Epithelial cell of esophagus (primary cell): Measurements from ENCODE around the gene CIDEC.
"Not testable (repeated sequence)": the region's sequence is repeated elsewhere in the genome, so short reads cannot be mapped to it uniquely, and the experiment has no call there.

ENCODE experiments used
- DNase-seq: peaks from one replicate; pipeline ENCODE4 v3.0.0; 2010; ENCODE audit warnings: low read depth
- H3K4me3 ChIP-seq: 2 replicates; pipeline ENCODE4 v1.5.1; 2011; ENCODE audit warnings: mild to moderate bottlenecking, low read length, control low read depth
- TF ChIP-seq, protein P1 (sequence below): IDR thresholded peaks from 2 replicates; pipeline ENCODE4 v1.5.1; 2011; ENCODE audit warnings: low read depth, mild to moderate bottlenecking, low read length, control low read depth, inconsistent platforms; ENCODE audit not compliant: insufficient read depth; ENCODE audit errors: missing control alignments

Gene CIDEC

GRCh38 chr3:9862391-9863057, 17.5 kb downstream of the CIDEC start:
- no peak overlapping the region for H3K4me3 ChIP-seq

DNA sequence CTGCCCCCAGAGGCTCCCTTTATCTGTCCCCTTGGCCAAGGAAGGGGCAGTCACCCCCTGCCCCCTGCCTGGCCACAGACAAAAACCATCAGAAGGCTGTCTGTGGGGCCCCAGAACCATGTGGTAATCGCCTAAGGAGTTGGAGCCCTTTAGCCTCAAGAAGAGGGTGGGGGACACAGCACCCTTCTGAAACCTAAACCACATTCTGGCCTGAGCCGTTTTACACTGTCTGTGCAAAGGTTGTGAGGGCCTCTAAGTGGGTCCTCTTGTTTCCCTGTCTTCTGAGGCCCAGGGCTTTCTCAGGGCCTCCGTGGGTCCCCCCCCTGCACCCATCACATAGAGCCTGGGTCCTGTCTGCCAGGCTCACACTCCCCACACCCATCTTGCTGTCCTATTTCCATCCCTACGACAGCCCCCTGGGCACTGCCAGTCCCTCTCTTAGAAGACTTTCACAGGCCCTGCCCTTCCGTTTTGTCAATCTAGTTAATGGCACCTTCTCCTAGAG, 18.4 kb downstream of the CIDEC start:
- TF ChIP-seq, protein P1, sequence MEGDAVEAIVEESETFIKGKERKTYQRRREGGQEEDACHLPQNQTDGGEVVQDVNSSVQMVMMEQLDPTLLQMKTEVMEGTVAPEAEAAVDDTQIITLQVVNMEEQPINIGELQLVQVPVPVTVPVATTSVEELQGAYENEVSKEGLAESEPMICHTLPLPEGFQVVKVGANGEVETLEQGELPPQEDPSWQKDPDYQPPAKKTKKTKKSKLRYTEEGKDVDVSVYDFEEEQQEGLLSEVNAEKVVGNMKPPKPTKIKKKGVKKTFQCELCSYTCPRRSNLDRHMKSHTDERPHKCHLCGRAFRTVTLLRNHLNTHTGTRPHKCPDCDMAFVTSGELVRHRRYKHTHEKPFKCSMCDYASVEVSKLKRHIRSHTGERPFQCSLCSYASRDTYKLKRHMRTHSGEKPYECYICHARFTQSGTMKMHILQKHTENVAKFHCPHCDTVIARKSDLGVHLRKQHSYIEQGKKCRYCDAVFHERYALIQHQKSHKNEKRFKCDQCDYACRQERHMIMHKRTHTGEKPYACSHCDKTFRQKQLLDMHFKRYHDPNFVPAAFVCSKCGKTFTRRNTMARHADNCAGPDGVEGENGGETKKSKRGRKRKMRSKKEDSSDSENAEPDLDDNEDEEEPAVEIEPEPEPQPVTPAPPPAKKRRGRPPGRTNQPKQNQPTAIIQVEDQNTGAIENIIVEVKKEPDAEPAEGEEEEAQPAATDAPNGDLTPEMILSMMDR, result no peak
- no peak overlapping the region for H3K4me3 ChIP-seq
- no peak for DNase-seq

More at GRCh38 chr3:9862391-9863057, 17.5 kb downstream of the CIDEC start:
- DNase-seq, result no peak
- TF ChIP-seq, protein P1, result no peak

DNA sequence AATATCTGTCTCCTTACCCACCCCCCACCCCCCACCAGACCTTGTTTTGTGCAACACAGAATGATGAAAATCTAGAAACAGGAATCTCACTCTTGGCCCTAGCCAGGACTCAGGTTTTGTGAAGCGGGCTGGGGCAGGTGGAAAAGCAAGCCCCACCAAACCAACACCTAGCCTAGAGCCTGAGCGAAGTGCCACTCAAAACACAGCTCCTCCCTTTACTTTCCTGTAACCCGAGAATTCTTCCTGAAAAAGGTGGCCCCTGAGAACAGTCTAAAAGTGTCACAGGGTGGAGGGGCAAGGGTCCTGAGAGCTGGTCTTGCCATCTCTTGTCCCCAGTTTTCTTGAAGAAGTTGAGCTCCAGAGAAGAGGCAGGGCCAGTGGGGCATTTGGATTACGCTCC, 18.9 kb downstream of the CIDEC start:
- H3K4me3 ChIP-seq, result no peak overlapping the region
- no peak for DNase-seq
- TF ChIP-seq, protein P1, result no peak

DNA sequence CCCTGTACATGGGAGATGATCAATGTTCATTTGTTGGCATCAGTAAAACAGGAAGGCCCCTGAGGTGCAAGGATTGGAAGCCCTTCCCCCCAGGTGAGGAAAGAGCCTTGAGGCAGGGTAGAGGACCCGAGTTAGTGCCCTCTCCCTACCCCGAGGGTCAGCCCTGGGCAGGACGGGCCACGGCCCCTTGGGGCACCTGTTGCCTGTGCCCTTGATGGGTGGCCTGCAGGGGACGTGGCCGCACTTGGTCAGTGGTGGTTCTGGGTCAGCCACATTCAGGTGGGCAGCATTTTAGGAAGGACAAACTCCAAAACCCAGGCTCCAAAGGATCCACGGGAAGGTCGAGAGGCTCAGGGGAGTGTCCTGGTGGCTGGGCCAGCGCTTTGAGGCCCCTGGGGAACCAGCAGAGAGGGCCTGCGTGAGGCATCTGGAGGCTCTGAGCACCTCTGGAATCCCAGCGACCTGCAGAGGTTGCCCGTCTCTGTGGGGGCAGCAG, 20.5 kb downstream of the CIDEC start:
- DNase-seq, result no peak
- H3K4me3 ChIP-seq, result no peak overlapping the region
- TF ChIP-seq, protein P1, result no peak

GRCh38 chr3:9855594-9855993, 24.5 kb downstream of the CIDEC start:
- TF ChIP-seq, protein P1, result no peak
- H3K4me3 ChIP-seq, result no peak overlapping the region
- no peak for DNase-seq

DNA sequence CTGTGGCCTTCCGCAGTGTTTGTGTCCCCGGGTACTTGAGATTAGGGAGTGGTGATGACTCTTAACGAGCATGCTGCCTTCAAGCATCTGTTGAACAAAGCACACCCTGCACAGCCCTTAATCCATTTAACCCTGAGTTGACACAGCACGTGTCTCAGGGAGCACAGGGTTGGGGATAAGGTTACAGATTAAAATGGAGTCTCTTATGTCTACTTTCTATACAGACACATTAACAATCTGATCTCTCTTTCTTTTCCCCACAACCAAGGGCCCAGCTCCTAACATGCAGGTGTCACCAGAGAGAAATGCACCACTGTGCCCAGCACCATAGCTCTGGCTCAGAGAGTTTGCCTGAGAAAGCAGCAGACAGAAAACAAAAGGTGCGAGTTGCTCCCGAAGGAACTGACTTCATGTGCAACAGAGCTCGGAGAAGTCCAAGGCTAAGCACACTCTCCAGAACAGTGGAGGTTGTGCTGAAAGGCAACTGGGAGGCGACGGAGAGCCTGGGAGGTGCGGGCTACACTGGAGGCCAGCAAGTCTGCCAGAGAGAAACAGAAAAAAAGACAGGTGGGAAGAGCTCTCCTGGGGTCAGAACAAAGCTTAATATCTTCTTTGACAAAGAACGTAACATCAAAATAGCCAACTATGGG, 25.6 kb downstream of the CIDEC start:
- H3K4me3 ChIP-seq, DNase-seq: not testable (repeated sequence)

GRCh38 chr3:9852528-9852927, 27.5 kb downstream of the CIDEC start:
- no peak for DNase-seq
- TF ChIP-seq, protein P1, result no peak
- no peak overlapping the region for H3K4me3 ChIP-seq

DNA sequence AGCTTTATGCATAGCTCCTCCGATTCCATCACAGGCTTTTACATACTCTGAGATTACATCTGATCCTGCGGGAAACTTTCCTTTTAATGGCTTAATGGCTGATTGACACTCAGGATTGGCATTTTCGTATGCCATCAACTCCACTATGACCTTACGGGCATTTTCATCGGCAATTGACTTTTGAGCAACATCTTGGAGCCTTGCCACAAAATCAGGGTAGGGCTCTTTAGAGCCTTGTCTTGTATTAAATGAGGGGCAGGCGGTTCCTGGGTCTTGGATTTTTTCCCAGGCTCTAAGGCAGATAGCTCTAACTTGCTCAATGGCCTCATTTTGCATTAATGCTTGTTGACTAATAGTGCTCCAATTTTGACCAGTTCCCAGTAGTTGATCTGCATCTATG, 28.1 kb downstream of the CIDEC start:
- not testable (repeated sequence) for DNase-seq, H3K4me3 ChIP-seq

DNA sequence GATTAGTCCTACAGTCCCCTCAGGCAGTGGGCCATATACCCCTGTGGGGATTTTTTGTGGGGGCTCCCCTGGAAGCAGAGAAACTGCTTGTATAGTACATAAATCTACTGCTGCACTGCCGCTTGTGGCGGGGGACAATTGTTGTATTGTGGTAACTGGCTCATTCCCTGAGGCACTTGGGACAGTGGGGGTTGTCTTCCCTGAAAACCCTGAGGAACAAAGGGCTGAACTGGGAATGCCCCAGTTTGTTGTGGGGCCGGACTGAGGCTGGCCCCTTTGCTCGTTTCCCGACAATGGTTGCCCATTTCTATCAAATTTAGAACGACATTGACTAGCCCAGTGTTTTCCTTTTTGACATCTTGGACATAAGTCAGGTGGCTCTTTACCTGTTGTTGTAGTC, 28.7 kb downstream of the CIDEC start:
- not testable (repeated sequence) for DNase-seq, H3K4me3 ChIP-seq
